GM21447 (cell line): Measurements from ENCODE around the gene SFT2D2.

Experiments used
- ATAC-seq: cut with Tn5 transposase; IDR thresholded peaks from one replicate; pipeline ENCODE4 v1.9.1; 2021; ENCODE audit not compliant: unreplicated experiment

The SFT2D2 gene

DNA sequence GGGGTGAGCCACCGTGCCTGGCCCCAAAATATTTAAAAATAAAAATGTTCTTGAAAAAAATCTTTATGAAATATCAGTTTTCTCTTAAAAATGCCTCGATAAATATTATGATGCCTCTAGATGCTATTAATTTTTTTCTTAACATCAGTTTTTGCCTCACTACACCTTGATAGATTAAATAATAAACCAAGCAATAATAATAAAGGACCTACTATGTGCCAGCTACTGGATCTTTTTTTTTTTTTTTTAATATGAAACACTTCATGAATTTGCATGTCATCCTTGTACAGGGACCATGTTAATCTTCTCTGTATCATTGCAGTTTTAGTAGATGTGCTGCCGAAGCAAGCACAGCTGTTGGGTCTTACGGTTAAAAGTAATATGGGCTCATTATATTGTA is 37.3 kb downstream of the SFT2D2 start:
- ATAC-seq, result no peak

GRCh38 chr1:168264296-168264695 is 38.5 kb downstream of the SFT2D2 start:
- no peak for ATAC-seq

DNA sequence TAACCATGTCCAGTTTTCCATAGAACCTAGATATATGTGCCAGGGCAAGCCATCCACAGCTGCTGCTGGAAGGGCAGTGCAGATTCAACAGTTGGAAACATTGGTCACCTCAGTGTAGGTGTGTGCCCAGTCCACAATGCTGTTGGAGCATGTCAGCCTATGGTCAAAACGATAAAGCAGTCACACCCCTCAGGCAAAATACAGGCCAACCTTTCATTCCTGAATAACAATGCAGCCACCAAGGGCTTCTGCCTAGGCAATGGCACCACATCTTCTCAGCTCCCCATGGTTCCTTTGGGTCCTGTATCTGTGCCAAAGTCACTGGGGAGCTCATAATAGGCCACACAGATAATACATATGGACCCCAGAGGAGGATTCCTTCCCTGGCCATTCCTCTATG is 39.8 kb downstream of the SFT2D2 start:
- ATAC-seq, result no peak

DNA sequence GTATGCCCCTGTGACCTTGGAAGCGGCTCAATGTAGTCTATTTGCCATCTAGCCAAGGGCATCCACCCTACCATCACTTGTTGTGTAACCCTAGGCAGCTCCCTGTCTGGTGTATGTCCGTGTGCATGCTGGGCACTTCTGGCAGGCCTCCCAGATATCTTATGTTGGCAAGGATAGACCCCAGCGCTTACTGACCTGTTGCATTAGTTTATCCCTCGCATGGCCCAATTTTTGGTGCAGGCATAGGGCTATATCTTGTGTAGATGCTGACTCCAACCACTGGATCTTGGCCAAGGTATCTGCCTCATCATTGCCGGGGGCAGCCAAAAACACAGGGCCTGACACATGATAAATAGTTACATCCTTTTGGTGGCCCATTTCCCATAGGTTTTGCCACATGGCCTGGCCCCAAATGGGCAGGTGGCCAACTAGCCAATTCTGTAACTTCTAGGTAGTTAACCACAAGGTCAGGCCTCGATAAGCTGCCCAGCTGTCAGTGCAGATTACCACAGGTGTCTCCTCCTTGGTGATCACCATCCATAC is 40.9 kb downstream of the SFT2D2 start:
- no peak for ATAC-seq

GRCh38 chr1:168271636-168272035 is 45.8 kb downstream of the SFT2D2 start:
- ATAC-seq, result no peak

GRCh38 chr1:168273575-168273974 is 47.8 kb downstream of the SFT2D2 start:
- ATAC-seq, result no peak

DNA sequence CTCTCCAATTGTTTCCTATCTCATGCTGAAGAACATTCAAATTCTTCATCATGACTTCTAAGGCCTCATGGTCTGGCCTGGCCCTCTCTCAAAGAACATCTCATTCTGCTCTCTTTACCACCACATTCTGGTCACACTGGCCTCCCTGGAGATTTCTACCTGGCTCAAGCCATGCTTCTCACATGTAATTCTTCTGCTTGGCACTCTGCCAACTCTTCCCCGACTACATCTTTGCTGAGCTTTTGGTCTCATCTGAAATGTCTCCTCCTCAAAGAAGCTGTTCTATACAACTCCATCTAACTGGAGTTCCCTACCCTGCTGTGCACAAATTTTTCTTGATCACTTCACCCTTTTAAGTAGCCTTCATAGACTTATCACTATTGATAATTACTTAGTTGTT is 53.4 kb downstream of the SFT2D2 start:
- no peak for ATAC-seq

- ATAC-seq, result no peak
Measured at GRCh38 chr1:168280296-168280927, 54.6 kb downstream of the SFT2D2 start, which contains the start of gene TBX19. TSS of gene TBX19 (plus strand) at chr1:168280877. CDS start at chr1:168281091, 214 bp downstream.

DNA sequence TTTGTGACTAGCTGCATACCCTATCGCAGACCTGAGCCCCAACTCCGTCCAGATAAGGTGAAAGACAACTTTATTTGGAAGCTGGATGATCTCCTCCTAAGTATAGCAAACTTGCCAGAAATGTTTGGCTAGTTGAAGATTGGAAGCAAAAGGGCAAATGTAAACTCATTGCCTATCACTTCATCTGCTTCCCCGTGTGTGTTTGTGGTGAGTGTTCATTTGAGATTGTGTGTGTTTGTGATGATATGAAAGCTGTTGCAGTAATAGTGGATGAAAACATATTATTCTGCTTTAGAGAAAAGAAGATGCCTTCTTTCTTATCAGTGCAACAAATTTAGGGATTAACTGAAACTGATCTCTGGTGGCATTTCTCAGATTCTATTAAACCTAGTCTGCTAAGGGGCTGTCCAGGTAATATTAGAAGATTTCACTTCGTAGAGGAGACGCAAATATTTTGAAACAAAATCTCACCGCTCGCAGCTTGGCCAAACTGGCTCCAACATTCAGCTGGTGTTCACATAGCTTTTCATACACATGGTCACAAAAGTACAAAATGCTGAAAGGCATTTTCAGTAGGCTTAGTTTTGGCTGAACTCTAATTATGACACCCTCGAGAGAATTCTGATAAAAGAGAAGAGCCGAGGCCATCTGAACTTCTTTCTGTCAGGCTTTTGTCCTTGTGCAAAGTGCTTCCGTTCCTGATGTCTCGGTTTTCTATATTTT is 56.0 kb downstream of the SFT2D2 start:
- no peak for ATAC-seq

DNA sequence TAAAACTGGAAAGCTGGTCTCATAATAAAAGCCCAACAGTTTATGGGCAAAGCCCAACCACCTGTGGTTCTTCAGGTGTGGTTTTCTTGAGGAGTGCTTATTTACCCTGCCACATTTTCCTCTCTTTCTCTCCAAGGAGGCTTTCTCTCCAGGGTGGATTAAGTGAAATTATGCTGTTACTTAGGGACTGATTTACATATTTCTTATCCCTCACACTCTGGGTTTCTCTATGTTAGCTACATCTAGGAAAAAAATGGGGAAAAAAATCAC is 59.7 kb downstream of the SFT2D2 start:
- no peak for ATAC-seq

DNA sequence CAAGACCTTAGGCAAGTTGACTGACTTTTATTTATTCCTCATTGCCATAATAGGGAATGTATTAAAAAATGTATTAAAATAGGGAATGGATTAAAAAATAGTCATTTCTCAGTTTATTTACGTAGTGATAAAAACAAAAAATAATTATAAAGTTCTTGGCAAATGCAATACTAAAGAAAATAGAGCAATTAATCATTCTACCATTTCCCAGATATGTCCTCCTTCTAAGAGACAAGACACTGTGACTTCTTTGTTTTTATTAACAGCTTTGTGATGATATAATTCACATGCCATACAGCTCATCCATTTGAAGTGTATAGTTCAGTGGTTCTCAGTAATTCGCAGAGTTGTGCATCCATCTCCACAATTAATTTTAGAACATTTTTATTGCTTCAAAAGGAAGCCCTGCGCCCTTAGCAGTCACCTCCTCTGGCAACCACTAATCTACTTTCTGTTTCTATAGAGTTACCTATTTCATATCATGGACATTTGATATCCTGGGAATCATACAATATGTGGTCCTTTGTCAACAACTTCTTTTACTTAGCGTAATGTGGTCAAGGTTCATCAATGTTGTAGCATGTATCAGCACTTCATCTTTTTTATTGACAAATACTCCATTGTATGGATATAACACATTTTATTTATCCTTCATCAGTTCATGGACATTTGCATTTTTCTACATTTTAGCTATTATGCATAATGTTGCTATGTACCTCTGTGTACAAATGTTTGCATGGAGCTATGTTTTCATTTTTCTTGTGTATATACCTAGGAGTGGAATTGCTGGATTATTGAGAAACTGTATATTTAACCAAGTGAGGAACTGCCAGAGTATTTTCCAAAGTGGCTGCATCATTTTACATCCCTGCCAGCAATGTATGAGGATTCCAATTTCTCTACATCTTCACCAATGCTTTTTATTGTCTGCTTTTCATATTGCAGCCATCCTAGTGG is 60.4 kb downstream of the SFT2D2 start:
- no peak for ATAC-seq

DNA sequence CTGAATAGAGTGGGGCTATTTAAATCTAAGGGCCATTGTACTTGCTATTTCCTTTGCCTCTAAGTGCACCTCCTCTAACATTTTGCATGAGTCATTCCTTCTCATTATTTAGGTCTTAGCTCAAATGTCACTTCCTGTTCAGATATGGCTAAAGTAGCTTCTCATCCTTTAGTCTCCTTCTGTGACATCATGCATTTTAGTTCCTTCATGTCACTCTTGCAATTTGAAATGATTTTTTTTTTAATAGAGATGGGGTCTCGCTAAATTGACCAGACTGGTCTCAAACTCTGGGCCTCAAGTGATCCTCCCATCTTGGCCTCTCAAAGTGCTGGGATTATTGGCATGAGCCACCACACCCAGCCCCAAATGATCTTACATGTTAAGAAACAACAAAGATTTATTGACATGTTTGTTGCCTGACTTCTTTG is 61.4 kb downstream of the SFT2D2 start:
- no peak for ATAC-seq

DNA sequence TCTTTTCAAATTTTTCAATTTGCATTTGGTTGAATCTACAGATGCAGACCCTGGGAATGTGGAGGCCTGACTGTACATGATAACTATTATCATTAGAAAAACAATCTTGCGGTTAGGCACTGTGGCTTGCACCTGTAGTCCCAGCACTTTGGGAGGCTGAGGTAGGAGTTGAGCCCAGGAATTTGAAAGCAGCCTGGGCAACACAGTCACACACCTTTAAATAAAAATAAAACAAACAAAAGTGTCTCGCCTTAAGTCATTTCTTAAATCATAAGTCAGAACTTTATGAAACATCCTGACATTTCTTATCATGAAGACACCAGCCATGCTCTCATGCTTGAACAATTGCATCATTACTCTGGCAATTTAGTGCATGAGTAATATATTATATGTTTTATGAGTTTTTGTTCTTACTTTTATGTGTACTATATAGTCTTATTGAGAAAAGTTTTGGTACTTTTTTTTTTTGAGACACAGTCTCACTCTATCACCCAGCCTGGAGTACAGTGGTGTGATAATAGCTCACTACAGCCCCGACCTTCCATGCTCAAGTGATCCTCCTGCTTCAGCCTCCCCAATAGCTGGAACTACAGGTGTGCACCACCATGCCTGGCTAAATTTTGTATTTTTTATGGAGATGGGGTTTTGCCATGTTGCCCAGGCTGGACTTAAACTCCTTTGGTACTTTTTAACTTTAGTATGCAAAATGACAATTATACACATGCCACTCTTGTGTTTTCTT is 62.7 kb downstream of the SFT2D2 start:
- ATAC-seq, result no peak

- no peak for ATAC-seq
Measured at GRCh38 chr1:168291222-168291837, 65.5 kb downstream of the SFT2D2 start.

GRCh38 chr1:168293356-168293755 is 67.6 kb downstream of the SFT2D2 start:
- no peak for ATAC-seq

DNA sequence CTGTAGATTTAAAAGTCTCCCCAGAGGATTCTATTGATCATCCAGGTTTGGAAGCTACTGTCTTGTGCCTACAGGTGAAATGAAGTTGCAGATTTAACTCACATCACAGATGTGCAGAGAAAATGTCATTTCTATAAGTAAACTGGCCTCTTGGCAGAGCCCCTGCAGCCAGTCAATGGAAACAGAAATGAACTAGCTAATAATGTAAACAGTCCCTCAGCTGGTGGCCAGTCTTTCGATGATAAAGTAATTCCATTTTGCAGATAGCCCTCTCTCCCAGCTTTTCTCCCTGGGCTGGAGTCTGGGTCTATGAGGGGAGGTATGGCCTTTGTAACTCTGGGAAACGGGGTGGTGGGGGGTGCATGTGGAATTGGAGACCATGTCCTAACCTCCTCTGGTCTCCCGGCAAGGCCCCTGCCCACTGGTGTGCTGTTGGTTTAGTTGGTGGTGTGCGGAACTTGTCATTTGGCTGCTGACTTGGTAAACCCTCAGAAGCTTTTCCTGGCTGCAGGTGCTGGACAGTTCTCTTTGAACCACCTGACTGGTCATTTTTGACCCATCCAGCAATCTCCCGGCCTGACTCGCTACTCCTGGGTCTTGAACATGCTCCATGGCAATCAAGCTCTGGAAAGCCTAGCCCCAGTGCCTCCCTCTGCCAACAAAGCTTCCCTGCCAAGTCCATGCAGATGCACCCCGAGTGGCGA is 69.8 kb downstream of the SFT2D2 start:
- no peak for ATAC-seq

DNA sequence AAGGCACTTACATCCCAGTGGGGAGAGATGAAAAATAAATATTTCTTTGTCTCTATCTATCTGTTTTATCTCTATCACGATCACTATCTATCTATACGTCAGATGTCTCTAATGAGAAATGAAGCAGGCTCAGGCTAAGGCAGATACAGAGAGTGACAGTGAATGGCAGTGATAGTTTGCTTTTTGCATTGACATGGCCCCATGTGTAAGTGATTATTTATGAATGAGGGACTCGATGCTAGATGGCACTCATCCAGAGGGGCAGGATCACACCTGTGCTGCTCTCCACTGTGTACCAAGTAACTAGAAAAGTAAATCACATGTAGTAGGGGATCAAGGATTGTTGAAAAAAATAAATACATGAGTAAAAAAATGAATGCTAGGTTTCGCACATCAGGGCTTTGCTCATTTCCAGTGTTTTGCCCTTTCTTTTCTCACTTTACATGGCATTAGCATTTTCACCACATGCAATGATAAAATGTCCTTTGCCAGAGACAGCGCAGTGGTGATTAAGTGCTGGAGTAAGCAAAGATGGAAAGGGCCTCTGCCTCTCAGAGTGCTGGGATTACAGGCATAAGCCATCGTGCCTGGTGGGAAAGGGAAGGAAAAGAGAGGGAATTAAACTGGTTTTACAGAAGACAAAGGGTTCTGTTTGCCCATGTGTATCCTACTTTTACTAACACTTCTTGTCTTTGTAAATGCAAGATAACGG is 71.4 kb downstream of the SFT2D2 start:
- ATAC-seq, result no peak

- no peak for ATAC-seq
Measured at GRCh38 chr1:168298446-168298845, 72.6 kb downstream of the SFT2D2 start.

GRCh38 chr1:168300626-168301025 is 74.8 kb downstream of the SFT2D2 start:
- ATAC-seq, result no peak
